GM12892 (cell line): ENCODE measurements around the gene SNED1.

Experiments
- POLR2A ChIP-seq: IDR thresholded peaks from 2 replicates; pipeline ENCODE4 v1.6.1; 2011; ENCODE audit warnings: low read depth, low read length, control low read depth
- POLR2AphosphoS5 ChIP-seq: IDR thresholded peaks from 2 replicates; pipeline ENCODE4 v1.6.1; 2011; ENCODE audit warnings: low read depth, low read length, control low read depth

- TF ChIP-seq POLR2AphosphoS5 (no peak), POLR2A (no peak)
Observed at GRCh38 chr2:241133436-241133820, 135.0 kb downstream of the SNED1 start.
